Esophagus squamous epithelium (tissue), 4 donors: ENCODE data around the gene PDZD7.

ENCODE experiments used
- CTCF ChIP-seq, 6 experiments: fragments of 450-650 bp in 4 of 6; fragments of 200-600 bp in 2 of 6; sonication (generic) in 2 of 6; IDR thresholded peaks; one replicate each; pipeline ENCODE4 v1.5.1; 2016 to 2019; ENCODE audit warnings: antibody characterized with exemption in 6 of 6, mild to moderate bottlenecking in 4 of 6, moderate library complexity in 4 of 6
- POLR2A ChIP-seq, 4 donors: fragments of 450-650 bp; IDR thresholded peaks; one replicate each; pipeline ENCODE4 v1.6.1; 2017; ENCODE audit warnings: antibody characterized with exemption in 4 of 4, mild to moderate bottlenecking in 4 of 4, moderate library complexity in 3 of 4

- no peak for TF ChIP-seq CTCF (IDR thresholded peaks at IDR 0.05)
- no peak for TF ChIP-seq POLR2A (IDR thresholded peaks at IDR 0.05)
Observed at GRCh38 chr10:101010329-101010728, 20.6 kb downstream of the PDZD7 start.
